ENCODE data around the gene CAV2.

- no peak for TF ChIP-seq CTCF (IDR thresholded peaks at IDR 0.05)
- no peak for TF ChIP-seq POLR2A (IDR thresholded peaks at IDR 0.05)
Observed at GRCh38 chr7:116542618-116543017, 43.1 kb downstream of the CAV2 start.
